ENCODE data around the gene ZNF366.

ZNF366 gene

GRCh38 chr5:72465601-72466563 lies 41.3 kb downstream of the ZNF366 start:
- no peak for DNase-seq (ENCODE audit: low spot score)

- no peak for DNase-seq (ENCODE audit: low spot score)
Observed at GRCh38 chr5:72465066-72465465, 42.1 kb downstream of the ZNF366 start.

- DNase-seq (ENCODE audit: low spot score): no peak
Observed at GRCh38 chr5:72464071-72464470, 43.1 kb downstream of the ZNF366 start.

- no peak for DNase-seq (ENCODE audit: low spot score)
Observed at GRCh38 chr5:72463449-72464052, 43.7 kb downstream of the ZNF366 start.

GRCh38 chr5:72460413-72460812 lies 46.8 kb downstream of the ZNF366 start:
- DNase-seq (ENCODE audit: low spot score): no peak

- DNase-seq (ENCODE audit: low spot score): no peak
Observed at GRCh38 chr5:72459913-72460312, 47.3 kb downstream of the ZNF366 start.

GRCh38 chr5:72459089-72459661 lies 48.0 kb downstream of the ZNF366 start:
- DNase-seq (ENCODE audit: low spot score): no peak

GRCh38 chr5:72458407-72458806 lies 48.8 kb downstream of the ZNF366 start:
- no peak for DNase-seq (ENCODE audit: low spot score)

GRCh38 chr5:72457491-72457890 lies 49.7 kb downstream of the ZNF366 start:
- no peak for DNase-seq (ENCODE audit: low spot score)

GRCh38 chr5:72456391-72457074 lies 50.7 kb downstream of the ZNF366 start:
- no peak for DNase-seq (ENCODE audit: low spot score)

- no peak for DNase-seq (ENCODE audit: low spot score)
Observed at GRCh38 chr5:72455476-72455875, 51.7 kb downstream of the ZNF366 start.

GRCh38 chr5:72454996-72455395 lies 52.2 kb downstream of the ZNF366 start:
- no peak for DNase-seq (ENCODE audit: low spot score)

- no peak for DNase-seq (ENCODE audit: low spot score)
Observed at GRCh38 chr5:72453246-72453775, 53.9 kb downstream of the ZNF366 start.

GRCh38 chr5:72452515-72453245 lies 54.5 kb downstream of the ZNF366 start:
- DNase-seq (ENCODE audit: low spot score): no peak

GRCh38 chr5:72451741-72452505 lies 55.3 kb downstream of the ZNF366 start:
- no peak for DNase-seq (ENCODE audit: low spot score)

GRCh38 chr5:72448368-72448767 lies 58.8 kb downstream of the ZNF366 start:
- DNase-seq (ENCODE audit: low spot score): no peak

- no peak for DNase-seq (ENCODE audit: low spot score)
Observed at GRCh38 chr5:72447751-72448150, 59.5 kb downstream of the ZNF366 start.

- no peak for DNase-seq (ENCODE audit: low spot score)
Observed at GRCh38 chr5:72445969-72446368, 61.2 kb downstream of the ZNF366 start.

- DNase-seq (ENCODE audit: low spot score): no peak
Observed at GRCh38 chr5:72443883-72444282, 63.3 kb downstream of the ZNF366 start.

GRCh38 chr5:72441862-72442540 lies 65.2 kb downstream of the ZNF366 start:
- no peak for DNase-seq (ENCODE audit: low spot score)

Data from activated CD4-positive, alpha-beta T cell treated with anti-CD3 and anti-CD28 coated beads, Interleukin-2, Interleukin-4, amounts not matched to agents 100 ng/mL and 50 ng/mL, durations not matched to agents 16 hours and 8 hours (primary cell).